GM21576 (cell line): Measurements from ENCODE around the gene ESRRB.

ENCODE experiments used
- ATAC-seq: cut with Tn5 transposase; IDR thresholded peaks from one replicate; pipeline ENCODE4 v1.9.1; 2021; ENCODE audit warnings: mild to moderate bottlenecking, moderate library complexity; ENCODE audit not compliant: unreplicated experiment

ESRRB gene

GRCh38 chr14:76375947-76376404, at the start of gene ESRRB:
Gene ESRRB, plus strand, starts transcription at chr14:76376137. Its CDS starts 265 bp downstream, at chr14:76376402.
- no peak for ATAC-seq

GRCh38 chr14:76326918-76327689, 48.8 kb upstream of the ESRRB start:
- no peak for ATAC-seq

GRCh38 chr14:76328457-76329137, 47.3 kb upstream of the ESRRB start:
- no peak for ATAC-seq

GRCh38 chr14:76329154-76329928, 46.6 kb upstream of the ESRRB start:
- ATAC-seq: no peak

- ATAC-seq: no peak
These were observed 46.0 kb upstream of the ESRRB start for GRCh38 chr14:76329951-76330350.

- no peak for ATAC-seq
These were observed 45.3 kb upstream of the ESRRB start for GRCh38 chr14:76330411-76331327.

- ATAC-seq: no peak
These were observed 44.5 kb upstream of the ESRRB start for GRCh38 chr14:76331328-76332011.

GRCh38 chr14:76333664-76334063, 42.3 kb upstream of the ESRRB start:
- ATAC-seq: no peak

- ATAC-seq: no peak
These were observed 41.6 kb upstream of the ESRRB start for GRCh38 chr14:76334316-76334715.

- ATAC-seq: no peak
These were observed 39.1 kb upstream of the ESRRB start for GRCh38 chr14:76336876-76337275.

- no peak for ATAC-seq
These were observed 38.0 kb upstream of the ESRRB start for GRCh38 chr14:76337635-76338545.

- ATAC-seq: no peak
These were observed 36.0 kb upstream of the ESRRB start for GRCh38 chr14:76339728-76340615.

GRCh38 chr14:76343386-76343785, 32.6 kb upstream of the ESRRB start:
- no peak for ATAC-seq

- no peak for ATAC-seq
These were observed 29.4 kb upstream of the ESRRB start for GRCh38 chr14:76346391-76347160.

- ATAC-seq: no peak
These were observed 27.0 kb upstream of the ESRRB start for GRCh38 chr14:76348898-76349297.

GRCh38 chr14:76349993-76350392, 25.9 kb upstream of the ESRRB start:
- no peak for ATAC-seq

- ATAC-seq: no peak
These were observed 25.3 kb upstream of the ESRRB start for GRCh38 chr14:76350671-76351070.
